BLaER1 treated with 17β-estradiol and CSF1 and Interleukin-3, amounts not matched to agents 10 nM and 100 nM (cell line): ENCODE data around the gene PSMA6.
A peak's percentile ranks its signal among the peaks of the same experiment; 100 is the strongest.

Source experiments
- H3K27ac ChIP-seq, 11 experiments: shearing (Covaris generic); formaldehyde crosslinking; 2 replicates each; pipeline ENCODE4 v1.8.1; 2022
- H3K27me3 ChIP-seq, 11 experiments: shearing (Covaris generic); formaldehyde crosslinking; 2 replicates each; pipeline ENCODE4 v1.8.1; 2022
- H3K36me3 ChIP-seq, 11 experiments: shearing (Covaris generic); formaldehyde crosslinking; 2 replicates each; pipeline ENCODE4 v1.8.1; 2022
- H3K4me1 ChIP-seq, 10 experiments: shearing (Covaris generic); formaldehyde crosslinking; 2 replicates each; pipeline ENCODE4 v1.8.1; 2022
- H3K4me2 ChIP-seq, 11 experiments: shearing (Covaris generic); formaldehyde crosslinking; 2 replicates each; pipeline ENCODE4 v1.8.1; 2022
- H3K4me3 ChIP-seq, 10 experiments: shearing (Covaris generic); formaldehyde crosslinking; 2 replicates each; pipeline ENCODE4 v1.8.1; 2022
- H3K9ac ChIP-seq, 11 experiments: shearing (Covaris generic); formaldehyde crosslinking; 2 replicates each; pipeline ENCODE4 v1.8.1; 2022
- H3K9me3 ChIP-seq, 11 experiments: shearing (Covaris generic); formaldehyde crosslinking; replicated peaks in 1 of 11; 2 replicates each; pipeline ENCODE4 v1.8.1; 2022
- H4K20me1 ChIP-seq, 11 experiments: shearing (Covaris generic); formaldehyde crosslinking; 2 replicates each; pipeline ENCODE4 v1.8.1; 2022
- Cebpa-rat ChIP-seq, 11 experiments: shearing (Covaris generic); IDR thresholded peaks; 2 replicates each; pipeline ENCODE4 v1.8.1; 2022

PSMA6 gene

GRCh38 chr14:35340616-35341453 is 48.7 kb downstream of the PSMA6 start:
- Histone ChIP-seq H3K27ac (peak overlapping the region; percentile 66 to 89 (median 80); a peak in 21 of 22 replicates), H4K20me1 (no peaks in the 10 kb centered on the region), H3K9ac (peak overlapping the region; percentile 68 to 80 (median 76)), H3K4me2 (peak overlapping the region; percentile 89 to 99 (median 96)), H3K9me3 (no peaks in the 10 kb centered on the region), H3K4me3 (peak overlapping the region in 6 of 10 experiments; percentile 20 to 53 (median 38); a peak in 7 of 20 replicates), H3K36me3 (no peaks in the 10 kb centered on the region), H3K27me3 (no peaks in the 10 kb centered on the region), H3K4me1 (peaks cover 85 to 99% (median 91%) of the 10 kb centered on the region in 10 experiments)
- no peak for TF ChIP-seq Cebpa-rat (IDR thresholded peaks at IDR 0.05)

- H3K4me2 ChIP-seq: peak overlapping the region; percentile 89 to 99 (median 96)
- H3K4me3 ChIP-seq: peak overlapping the region in 3 of 10 experiments; percentile 20 to 51 (median 23); a peak in 3 of 20 replicates
- peak overlapping the region; percentile 66 to 89 (median 80); a peak in 21 of 22 replicates for H3K27ac ChIP-seq
- H4K20me1 ChIP-seq: no peaks in the 10 kb centered on the region
- H3K9ac ChIP-seq: peak overlapping the region; percentile 68 to 80 (median 76)
- no peaks in the 10 kb centered on the region for H3K36me3 ChIP-seq
- no peak for TF ChIP-seq Cebpa-rat (IDR thresholded peaks at IDR 0.05)
- H3K4me1 ChIP-seq: peaks cover 82 to 96% (median 92%) of the 10 kb centered on the region in 10 experiments
- no peaks in the 10 kb centered on the region for H3K9me3 ChIP-seq
- H3K27me3 ChIP-seq: no peaks in the 10 kb centered on the region
These were observed 49.2 kb downstream of the PSMA6 start for GRCh38 chr14:35341454-35341750.

GRCh38 chr14:35341751-35342488 is 49.7 kb downstream of the PSMA6 start:
- Histone ChIP-seq H3K9me3 (no peaks in the 10 kb centered on the region), H3K27ac (peak overlapping the region; percentile 66 to 89 (median 80)), H3K9ac (peak overlapping the region; percentile 68 to 80 (median 76)), H3K4me2 (peak overlapping the region; percentile 89 to 99 (median 96)), H3K4me1 (peaks cover 78 to 96% (median 90%) of the 10 kb centered on the region in 10 experiments), H3K27me3 (no peaks in the 10 kb centered on the region), H3K36me3 (no peaks in the 10 kb centered on the region), H3K4me3 (peak overlapping the region in 7 of 10 experiments; percentile 19 to 51 (median 37); a peak in 10 of 20 replicates), H4K20me1 (no peaks in the 10 kb centered on the region)
- no peak for TF ChIP-seq Cebpa-rat (IDR thresholded peaks at IDR 0.05)

- Histone ChIP-seq H3K9ac (peak overlapping the region; percentile 68 to 80 (median 76)), H3K9me3 (no peaks in the 10 kb centered on the region), H3K4me1 (peaks cover 75 to 96% (median 90%) of the 10 kb centered on the region in 10 experiments), H3K27me3 (no peaks in the 10 kb centered on the region), H3K4me2 (peak overlapping the region; percentile 89 to 99 (median 96)), H3K4me3 (peak overlapping the region in 2 of 10 experiments; percentile 34 to 51; a peak in 4 of 20 replicates), H3K36me3 (no peaks in the 10 kb centered on the region), H3K27ac (peak overlapping the region; percentile 66 to 89 (median 80)), H4K20me1 (no peaks in the 10 kb centered on the region)
- no peak for TF ChIP-seq Cebpa-rat (IDR thresholded peaks at IDR 0.05)
These were observed 50.4 kb downstream of the PSMA6 start for GRCh38 chr14:35342489-35343010.

- Histone ChIP-seq H4K20me1 (no peaks in the 10 kb centered on the region), H3K4me2 (peak overlapping the region; percentile 62 to 97 (median 83)), H3K9me3 (no peaks in the 10 kb centered on the region), H3K4me3 (no peak overlapping the region), H3K4me1 (peaks cover 70 to 97% (median 94%) of the 10 kb centered on the region in 10 experiments), H3K27me3 (no peaks in the 10 kb centered on the region), H3K27ac (peak overlapping the region in 4 of 11 experiments; percentile 4 to 59 (median 36); a peak in 4 of 22 replicates), H3K9ac (no peak overlapping the region), H3K36me3 (no peaks in the 10 kb centered on the region)
- no peak for TF ChIP-seq Cebpa-rat (IDR thresholded peaks at IDR 0.05)
These were observed 51.5 kb downstream of the PSMA6 start for GRCh38 chr14:35343702-35344101.

- Histone ChIP-seq H4K20me1 (no peaks in the 10 kb centered on the region), H3K27ac (peak overlapping the region in 7 of 11 experiments; percentile 2 to 59 (median 25); a peak in 8 of 22 replicates), H3K9ac (peak overlapping the region in 1 of 11 experiments; percentile 21; a peak in 1 of 22 replicates), H3K36me3 (no peaks in the 10 kb centered on the region), H3K4me2 (peak overlapping the region; percentile 62 to 97 (median 83)), H3K27me3 (no peaks in the 10 kb centered on the region), H3K4me1 (peaks cover 64 to 97% (median 90%) of the 10 kb centered on the region in 10 experiments), H3K9me3 (no peaks in the 10 kb centered on the region), H3K4me3 (no peak overlapping the region)
- no peak for TF ChIP-seq Cebpa-rat (IDR thresholded peaks at IDR 0.05)
These were observed 52.1 kb downstream of the PSMA6 start for GRCh38 chr14:35344107-35344807.

- peak overlapping the region in 10 of 11 experiments; percentile 59 to 81 (median 75); a peak in 19 of 22 replicates for H3K4me2 ChIP-seq
- H4K20me1 ChIP-seq: no peaks in the 10 kb centered on the region
- H3K27ac ChIP-seq: peak overlapping the region in 3 of 11 experiments; percentile 2 to 31 (median 25); a peak in 3 of 22 replicates
- no peak overlapping the region for H3K9ac ChIP-seq
- peaks cover 60 to 95% (median 84%) of the 10 kb centered on the region in 10 experiments for H3K4me1 ChIP-seq
- H3K9me3 ChIP-seq: no peaks in the 10 kb centered on the region
- no peak overlapping the region for H3K4me3 ChIP-seq
- no peaks in the 10 kb centered on the region for H3K36me3 ChIP-seq
- H3K27me3 ChIP-seq: no peaks in the 10 kb centered on the region
- no peak for TF ChIP-seq Cebpa-rat (IDR thresholded peaks at IDR 0.05)
These were observed 54.6 kb downstream of the PSMA6 start for GRCh38 chr14:35346738-35347322.
